ENCODE results near the gene KAT2A.

- TF ChIP-seq CTCF (conservative IDR thresholded peaks at IDR 0.05), result no peak
- TF ChIP-seq ZFX (IDR thresholded peaks at IDR 0.05), result no peak
Observed at GRCh38 chr17:42079541-42079940, 41.6 kb downstream of the KAT2A start.

Data from C4-2B (cell line).